Uterus (tissue), 4 donors: ENCODE measurements around the gene ADM. TPM values are rescaled to one million over a fixed set of nuclear protein-coding genes. Genes with fewer than 3 reads are reported as not detected.

ENCODE experiments used
- DNase-seq, 2 donors: peaks; one replicate each; pipeline ENCODE4 v3.0.0-alpha.2; 2019 to 2020
- H3K27ac ChIP-seq, 2 donors: fragments of 200-600 bp; sonication (generic); 1 replicate in 1 of 2; 2 replicates in 1 of 2; pipeline ENCODE4 v1.5.1; 2016 to 2018
- H3K27me3 ChIP-seq, 2 donors: fragments of 200-600 bp; sonication (generic); one replicate each; pipeline ENCODE4 v1.5.1; 2018 to 2019; ENCODE audit warnings: control low read depth in 1 of 2
- H3K36me3 ChIP-seq, 2 donors: fragments of 200-600 bp; sonication (generic); one replicate each; pipeline ENCODE4 v1.5.1; 2019; ENCODE audit warnings: control low read depth in 1 of 2
- H3K4me1 ChIP-seq, 2 donors: fragments of 200-600 bp; sonication (generic); one replicate each; pipeline ENCODE4 v1.5.1; 2018 to 2019; ENCODE audit warnings: control low read depth in 1 of 2
- H3K4me3 ChIP-seq, 2 donors: fragments of 200-600 bp; sonication (generic); 1 replicate in 1 of 2; 2 replicates in 1 of 2; pipeline ENCODE4 v1.5.1; 2018 to 2019; ENCODE audit warnings: mild to moderate bottlenecking in 1 of 2
- H3K9me3 ChIP-seq, 2 donors: fragments of 200-600 bp; sonication (generic); one replicate each; pipeline ENCODE4 v1.5.1; 2019; ENCODE audit warnings: control low read depth in 1 of 2
- POLR2A ChIP-seq, 2 donors: fragments of 450-650 bp; IDR thresholded peaks; one replicate each; pipeline ENCODE4 v1.6.1; 2016; ENCODE audit warnings: antibody characterized with exemption in 2 of 2, mild to moderate bottlenecking in 1 of 2, moderate library complexity in 1 of 2
- intact Hi-C: fragments of 100-400 bp; cut with DNase I; formaldehyde crosslinking; loops from one replicate; pipeline ENCODE4 v1.15.1; 2023; ENCODE audit warnings: low total_unique reads
- total RNA-seq, 4 donors: library from RNA; depleted of rRNA in 3 of 4; stranded (reverse); fragments of >200 nt in 3 of 4; gene quantifications; one replicate each; pipeline versions ENCODE4 v1.1.0 to v1.2.4, GENCODE V29; 2014 to 2023
- TF ChIP-seq, protein P1 (sequence below), 4 experiments: fragments of 200-600 bp in 2 of 4; fragments of 450-650 bp in 2 of 4; sonication (generic) in 2 of 4; IDR thresholded peaks; one replicate each; pipeline ENCODE4 v1.5.1; 2016 to 2019; ENCODE audit warnings: antibody characterized with exemption in 4 of 4, mild to moderate bottlenecking in 2 of 4, moderate library complexity in 1 of 4
- donor health status: DM: yes; HTN: yes; CAD: no.

ADM gene, protein sequence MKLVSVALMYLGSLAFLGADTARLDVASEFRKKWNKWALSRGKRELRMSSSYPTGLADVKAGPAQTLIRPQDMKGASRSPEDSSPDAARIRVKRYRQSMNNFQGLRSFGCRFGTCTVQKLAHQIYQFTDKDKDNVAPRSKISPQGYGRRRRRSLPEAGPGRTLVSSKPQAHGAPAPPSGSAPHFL
- 100 to 1,000 TPM in 1 of 4 donors, 10 to 100 TPM in 3; 27.9 to 151 (median 47.2) TPM for total RNA-seq

DNA sequence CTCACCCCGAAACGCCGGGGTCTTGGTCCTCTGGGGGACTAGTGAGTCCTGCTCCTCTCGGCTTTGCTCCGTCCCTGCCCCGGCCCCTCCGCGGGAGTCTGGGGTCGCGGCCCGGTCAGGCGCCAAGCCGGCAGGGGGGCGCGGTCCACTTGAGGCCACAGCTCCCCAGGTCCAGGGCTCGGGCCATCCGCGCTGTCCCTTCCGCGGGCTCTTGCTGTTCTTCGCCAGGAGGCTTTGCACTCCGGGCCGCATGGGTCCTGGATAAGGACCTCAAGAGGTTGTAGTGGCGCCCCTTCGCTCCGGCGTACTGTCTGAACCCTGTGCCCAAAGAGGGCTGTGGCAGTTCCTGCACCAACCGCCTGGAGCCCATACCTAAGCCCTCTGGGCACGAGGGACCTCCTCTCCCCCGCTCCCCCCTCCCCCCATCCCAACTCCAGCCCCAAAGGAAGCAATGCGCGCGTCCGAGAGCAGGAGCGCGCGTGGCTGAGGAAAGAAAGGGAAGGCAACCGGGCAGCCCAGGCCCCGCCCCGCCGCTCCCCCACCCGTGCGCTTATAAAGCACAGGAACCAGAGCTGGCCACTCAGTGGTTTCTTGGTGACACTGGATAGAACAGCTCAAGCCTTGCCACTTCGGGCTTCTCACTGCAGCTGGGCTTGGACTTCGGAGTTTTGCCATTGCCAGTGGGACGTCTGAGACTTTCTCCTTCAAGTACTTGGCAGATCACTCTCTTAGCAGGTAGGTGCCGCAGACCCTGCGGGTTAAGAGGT lies at the start of gene ADM:
Gene ADM, plus strand, starts transcription at position 579 of the 767 bp plus-strand sequence. CDS start 628 bp downstream, outside the sequence.
- Histone ChIP-seq H3K4me3 (peak within 1 kb of the TSS; percentile 53 to 62), H3K4me1 (no peaks in the 10 kb centered on the region), H3K27ac (peak within 1 kb of the TSS; percentile 84 to 95), H3K9me3 (no peaks in the 10 kb centered on the region), H3K36me3 (no peaks in the 10 kb centered on the region), H3K27me3 (no peaks in the 10 kb centered on the region)
- TF ChIP-seq, protein P1, sequence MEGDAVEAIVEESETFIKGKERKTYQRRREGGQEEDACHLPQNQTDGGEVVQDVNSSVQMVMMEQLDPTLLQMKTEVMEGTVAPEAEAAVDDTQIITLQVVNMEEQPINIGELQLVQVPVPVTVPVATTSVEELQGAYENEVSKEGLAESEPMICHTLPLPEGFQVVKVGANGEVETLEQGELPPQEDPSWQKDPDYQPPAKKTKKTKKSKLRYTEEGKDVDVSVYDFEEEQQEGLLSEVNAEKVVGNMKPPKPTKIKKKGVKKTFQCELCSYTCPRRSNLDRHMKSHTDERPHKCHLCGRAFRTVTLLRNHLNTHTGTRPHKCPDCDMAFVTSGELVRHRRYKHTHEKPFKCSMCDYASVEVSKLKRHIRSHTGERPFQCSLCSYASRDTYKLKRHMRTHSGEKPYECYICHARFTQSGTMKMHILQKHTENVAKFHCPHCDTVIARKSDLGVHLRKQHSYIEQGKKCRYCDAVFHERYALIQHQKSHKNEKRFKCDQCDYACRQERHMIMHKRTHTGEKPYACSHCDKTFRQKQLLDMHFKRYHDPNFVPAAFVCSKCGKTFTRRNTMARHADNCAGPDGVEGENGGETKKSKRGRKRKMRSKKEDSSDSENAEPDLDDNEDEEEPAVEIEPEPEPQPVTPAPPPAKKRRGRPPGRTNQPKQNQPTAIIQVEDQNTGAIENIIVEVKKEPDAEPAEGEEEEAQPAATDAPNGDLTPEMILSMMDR (IDR thresholded peaks at IDR 0.05): peak; percentile 53 to 71 (median 60)
- TF ChIP-seq POLR2A (IDR thresholded peaks at IDR 0.05): peak; percentile 85 to 86
- intact Hi-C loops: loop anchor here (10.0 kb wide), 1 partner anchor 100 kb away; no protein-coding TSS in a partner anchor
- DNase-seq: peak; percentile 91 to 92

DNA sequence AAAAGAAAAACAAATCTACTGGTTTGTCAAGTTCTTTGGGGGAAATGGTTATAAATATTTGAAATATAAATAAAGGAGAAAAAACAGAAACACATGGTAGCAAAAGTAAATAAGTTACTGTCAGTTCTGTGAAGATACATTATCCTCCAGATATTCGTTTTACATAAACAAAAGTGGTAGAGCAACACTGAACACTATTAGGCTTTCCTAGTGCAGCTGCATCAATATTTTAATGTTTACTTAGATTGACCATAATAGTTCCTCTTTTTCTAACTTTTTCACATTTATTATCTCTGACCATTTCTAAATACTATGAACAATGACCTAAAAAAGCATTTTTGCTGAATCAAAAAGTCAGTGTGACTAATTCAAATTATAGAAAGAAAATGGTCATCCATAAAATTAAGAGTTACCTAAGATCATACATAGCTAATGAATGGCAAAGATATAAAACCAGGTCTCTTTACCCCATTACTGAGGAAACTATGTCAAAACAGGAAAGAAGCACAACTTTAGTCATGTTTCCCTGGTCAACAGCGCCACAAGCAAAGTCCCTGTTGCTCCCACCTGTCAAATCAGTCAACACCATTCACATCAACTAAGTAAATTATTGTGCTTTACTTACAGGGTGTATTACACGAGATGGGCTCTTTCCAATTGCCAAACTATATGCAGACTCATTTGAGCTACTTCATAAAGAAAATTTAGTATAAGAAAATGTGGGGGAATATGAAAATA lies 49.3 kb upstream of the ADM start:
- Histone ChIP-seq H3K9me3 (no peaks in the 10 kb centered on the region), H3K36me3 (peaks cover 0 to 2% of the 10 kb centered on the region in 2 donors), H3K27ac (no peak overlapping the region), H3K27me3 (no peaks in the 10 kb centered on the region), H3K4me1 (no peaks in the 10 kb centered on the region), H3K4me3 (no peak overlapping the region)
- TF ChIP-seq, protein P1 (IDR thresholded peaks at IDR 0.05): no peak
- no peak for TF ChIP-seq POLR2A (IDR thresholded peaks at IDR 0.05)
- intact Hi-C loops: no loop called here
- no peak for DNase-seq

DNA sequence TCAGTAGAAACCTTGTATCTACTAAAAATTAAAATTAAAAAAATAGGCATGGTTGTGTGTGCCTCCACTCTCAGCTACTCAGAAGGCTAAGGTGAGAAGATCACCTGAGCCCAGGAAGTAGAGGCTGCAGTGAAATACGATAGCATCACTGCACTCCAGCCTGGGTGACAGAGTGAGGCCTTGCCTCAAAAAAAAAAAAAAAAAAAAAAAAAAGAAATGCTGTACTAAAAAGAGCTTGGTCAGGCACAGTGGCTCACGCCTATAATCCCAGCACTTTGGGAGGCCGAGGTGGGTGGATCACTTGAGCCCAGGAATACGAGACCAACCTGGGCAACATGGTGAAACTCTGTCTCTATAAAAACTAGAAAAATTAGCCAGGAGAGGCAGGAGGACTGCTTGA lies 47.4 kb upstream of the ADM start:
- Histone ChIP-seq H3K4me3 (no peak overlapping the region), H3K27me3 (no peaks in the 10 kb centered on the region), H3K4me1 (no peaks in the 10 kb centered on the region), H3K9me3 (no peaks in the 10 kb centered on the region), H3K27ac (no peak overlapping the region), H3K36me3 (peaks cover 0 to 2% of the 10 kb centered on the region in 2 donors)
- DNase-seq: no peak
- intact Hi-C loops: no loop called here
- TF ChIP-seq, protein P1 (IDR thresholded peaks at IDR 0.05): no peak
- no peak for TF ChIP-seq POLR2A (IDR thresholded peaks at IDR 0.05)

DNA sequence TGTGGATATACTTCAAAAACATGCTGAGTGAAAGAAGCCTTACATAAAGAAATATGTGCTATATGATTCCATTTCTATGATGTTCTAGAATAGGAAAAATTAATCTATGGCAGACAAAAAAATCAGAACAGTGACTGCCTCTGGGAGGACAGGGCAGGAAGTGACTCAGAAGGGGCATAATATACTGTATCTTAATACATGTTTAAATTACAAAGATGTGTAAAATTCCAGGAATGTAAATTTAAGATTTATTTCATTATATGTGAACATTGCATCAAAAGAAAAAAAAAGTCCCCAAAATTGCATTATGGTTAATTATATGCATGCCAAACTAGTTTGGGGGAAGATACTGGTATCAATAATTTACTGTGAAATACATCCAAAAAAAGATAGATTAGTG lies 43.1 kb upstream of the ADM start:
- no peaks in the 10 kb centered on the region for H3K27me3 ChIP-seq
- H3K36me3 ChIP-seq: no peaks in the 10 kb centered on the region
- intact Hi-C loops: no loop called here
- no peak overlapping the region for H3K27ac ChIP-seq
- TF ChIP-seq, protein P1 (IDR thresholded peaks at IDR 0.05): no peak
- no peak for TF ChIP-seq POLR2A (IDR thresholded peaks at IDR 0.05)
- H3K9me3 ChIP-seq: no peaks in the 10 kb centered on the region
- DNase-seq: no peak
- no peak overlapping the region for H3K4me3 ChIP-seq
- no peaks in the 10 kb centered on the region for H3K4me1 ChIP-seq
